ENCODE data around the gene C6orf89.
"Not testable (repeated sequence)": the region's sequence is repeated elsewhere in the genome, so short reads cannot be mapped to it uniquely, and the experiment has no call there.

DNA sequence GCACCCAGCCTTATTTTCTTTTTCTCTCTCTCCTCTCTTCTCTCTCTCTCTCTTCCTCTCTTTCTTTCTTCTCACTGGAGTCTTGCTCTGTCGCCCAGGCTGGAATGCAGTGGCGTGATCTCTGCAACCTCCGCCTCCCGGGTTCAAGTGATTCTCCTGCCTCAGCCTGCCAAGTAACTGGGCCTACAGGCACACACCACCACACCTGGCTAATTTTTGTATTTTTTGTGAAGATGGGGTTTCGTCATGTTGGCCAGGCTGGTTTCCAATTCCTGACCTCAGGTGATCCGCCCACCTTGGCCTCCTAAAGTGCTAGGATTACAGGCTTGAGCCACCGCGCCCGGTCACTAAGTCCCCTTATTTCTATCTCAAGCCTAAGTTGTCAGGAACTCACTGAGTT lies 63.3 kb downstream of the C6orf89 start:
- TF ChIP-seq, protein P1, sequence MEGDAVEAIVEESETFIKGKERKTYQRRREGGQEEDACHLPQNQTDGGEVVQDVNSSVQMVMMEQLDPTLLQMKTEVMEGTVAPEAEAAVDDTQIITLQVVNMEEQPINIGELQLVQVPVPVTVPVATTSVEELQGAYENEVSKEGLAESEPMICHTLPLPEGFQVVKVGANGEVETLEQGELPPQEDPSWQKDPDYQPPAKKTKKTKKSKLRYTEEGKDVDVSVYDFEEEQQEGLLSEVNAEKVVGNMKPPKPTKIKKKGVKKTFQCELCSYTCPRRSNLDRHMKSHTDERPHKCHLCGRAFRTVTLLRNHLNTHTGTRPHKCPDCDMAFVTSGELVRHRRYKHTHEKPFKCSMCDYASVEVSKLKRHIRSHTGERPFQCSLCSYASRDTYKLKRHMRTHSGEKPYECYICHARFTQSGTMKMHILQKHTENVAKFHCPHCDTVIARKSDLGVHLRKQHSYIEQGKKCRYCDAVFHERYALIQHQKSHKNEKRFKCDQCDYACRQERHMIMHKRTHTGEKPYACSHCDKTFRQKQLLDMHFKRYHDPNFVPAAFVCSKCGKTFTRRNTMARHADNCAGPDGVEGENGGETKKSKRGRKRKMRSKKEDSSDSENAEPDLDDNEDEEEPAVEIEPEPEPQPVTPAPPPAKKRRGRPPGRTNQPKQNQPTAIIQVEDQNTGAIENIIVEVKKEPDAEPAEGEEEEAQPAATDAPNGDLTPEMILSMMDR (IDR thresholded peaks at IDR 0.05): not testable (repeated sequence)
- not testable (repeated sequence) for TF ChIP-seq POLR2A (IDR thresholded peaks at IDR 0.05)

Data from thyroid gland (tissue), 4 donors.